Bone marrow (tissue), 2 donors: ENCODE data around the gene ZFAND6.
A peak's percentile ranks its signal among the peaks of the same experiment; 100 is the strongest.

Experiments used
- DNase-seq, 2 donors: peaks; one replicate each; lab custom pipeline; 2025; lab: John Stamatoyannopoulos, UW

Gene ZFAND6

DNA sequence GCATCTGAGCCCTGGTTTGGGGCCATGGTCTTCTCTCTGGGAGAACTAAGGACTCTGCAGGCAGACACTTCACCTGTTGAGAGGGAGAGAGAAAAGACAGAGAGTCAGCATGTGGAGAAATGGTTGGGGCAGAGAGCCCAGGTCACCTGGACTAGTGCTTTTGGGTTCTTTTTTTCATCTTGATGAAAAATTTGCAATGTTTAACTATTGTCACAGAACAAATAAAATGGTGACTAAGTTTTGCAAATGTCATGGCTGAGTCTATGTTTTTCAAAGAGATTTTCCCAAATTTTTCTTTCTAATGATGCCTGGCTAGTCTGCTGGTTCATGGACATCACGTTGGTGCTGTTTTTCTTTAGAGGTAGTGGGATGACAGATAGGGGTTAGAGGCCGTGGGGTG is 111.1 kb downstream of the ZFAND6 start:
- no peak for DNase-seq

DNA sequence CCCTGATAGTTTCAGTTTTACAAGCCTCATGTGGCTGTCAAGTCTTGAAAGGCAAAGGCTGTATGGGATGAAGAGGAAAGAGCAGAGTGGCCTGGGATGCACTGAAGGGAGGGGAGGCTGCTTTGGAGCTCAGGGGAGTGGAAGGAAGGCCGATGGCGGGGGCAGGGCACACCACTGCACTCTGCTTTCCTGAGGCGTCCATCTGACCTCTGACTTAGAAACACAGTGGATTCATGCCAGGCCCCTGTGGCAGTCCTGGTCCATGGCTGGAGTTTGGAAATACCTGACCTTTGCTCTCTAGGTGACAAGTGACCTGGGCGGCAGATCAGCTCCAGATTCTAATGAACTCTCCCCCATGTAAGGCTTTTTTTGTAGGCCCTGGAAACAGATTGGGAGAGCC is 112.3 kb downstream of the ZFAND6 start:
- no peak for DNase-seq

DNA sequence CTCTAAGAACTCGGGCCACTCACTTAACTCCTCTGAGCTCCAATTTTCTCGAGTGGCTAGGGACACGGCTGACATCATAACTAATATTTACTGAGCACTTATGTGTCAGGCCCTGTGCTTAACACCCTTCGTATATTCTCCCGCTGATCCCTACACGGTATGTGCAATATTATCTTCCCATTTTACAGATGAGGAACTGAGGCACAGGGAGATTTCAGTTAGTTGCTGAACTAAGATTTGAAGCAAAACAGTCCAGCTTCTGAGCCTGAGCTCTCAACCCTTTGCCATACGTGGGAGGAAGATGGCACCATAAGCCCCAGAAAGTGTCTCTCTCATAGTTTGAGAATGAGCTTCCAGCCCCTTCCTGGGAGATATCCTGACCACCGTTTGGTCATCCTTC is 112.9 kb downstream of the ZFAND6 start:
- no peak for DNase-seq

DNA sequence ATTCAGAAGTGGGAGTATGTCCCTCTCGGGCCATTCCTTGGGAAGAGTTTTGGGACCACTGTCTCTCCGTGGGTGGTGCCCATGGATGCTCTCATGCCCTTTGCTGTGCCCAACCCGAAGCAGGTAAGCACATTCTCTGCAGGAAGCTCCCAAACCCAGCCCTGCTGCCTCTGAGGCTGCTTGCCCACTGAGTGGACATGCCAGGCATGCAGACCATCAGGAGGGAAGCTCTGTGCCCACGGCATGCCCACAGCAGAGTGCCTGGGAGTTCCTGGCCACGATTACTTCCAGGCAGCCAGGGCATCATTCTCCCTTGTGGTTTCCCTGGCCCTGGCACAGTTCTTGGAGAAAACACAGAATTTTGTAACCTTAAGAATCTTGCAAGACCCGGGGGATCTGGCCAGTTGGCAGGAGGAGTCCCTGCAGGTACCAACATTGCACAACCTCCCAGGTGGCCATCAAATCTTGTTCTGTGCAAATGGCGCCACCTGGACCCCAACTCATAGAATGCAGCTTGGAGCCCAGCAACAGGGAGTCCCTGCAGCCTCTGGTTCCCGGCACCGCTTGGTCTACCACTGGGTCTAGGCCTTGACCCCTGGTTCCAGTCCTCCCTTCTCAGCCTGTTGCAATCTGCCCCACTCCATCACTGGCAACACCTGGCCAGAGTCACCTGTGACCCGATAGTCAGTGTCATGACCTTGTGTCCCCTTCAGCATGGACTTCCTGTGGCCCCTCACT is 113.7 kb downstream of the ZFAND6 start:
- peak; percentile 20 to 23 for DNase-seq

DNA sequence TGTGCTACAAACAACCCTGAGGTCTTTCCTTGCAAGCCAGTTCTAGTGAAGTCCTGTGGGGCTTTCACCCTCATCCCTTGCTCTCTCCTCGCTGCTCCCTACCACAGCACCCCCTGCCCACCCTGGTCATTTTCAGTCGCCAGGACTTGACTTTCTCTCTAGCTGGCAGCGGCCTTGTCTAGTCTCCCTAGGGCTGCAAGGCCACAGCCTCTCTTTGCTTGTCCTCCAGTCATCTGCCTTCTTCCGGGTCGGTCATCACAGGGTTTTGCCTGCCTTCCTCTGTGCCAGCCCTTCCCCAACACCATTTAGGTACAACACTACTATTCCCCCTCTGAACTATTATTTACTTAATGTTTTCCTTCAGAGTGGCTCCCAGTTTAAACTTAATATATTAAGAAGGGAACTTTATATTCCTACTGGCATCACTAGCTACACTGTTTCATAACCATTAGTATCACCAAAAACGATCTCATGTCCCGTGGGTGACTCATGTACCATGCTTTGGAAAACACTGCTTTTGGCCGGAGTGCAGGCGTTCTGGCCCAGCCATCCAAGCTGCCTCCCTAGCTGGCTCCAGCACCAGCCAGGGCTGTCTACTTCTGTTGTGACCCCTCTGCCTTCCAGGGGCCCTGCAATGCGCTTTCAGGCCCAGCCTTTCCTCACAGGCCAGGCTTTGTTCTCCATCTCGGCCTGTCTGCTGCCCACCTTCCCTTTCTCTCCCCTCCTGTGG is 114.7 kb downstream of the ZFAND6 start:
- DNase-seq = no peak

DNA sequence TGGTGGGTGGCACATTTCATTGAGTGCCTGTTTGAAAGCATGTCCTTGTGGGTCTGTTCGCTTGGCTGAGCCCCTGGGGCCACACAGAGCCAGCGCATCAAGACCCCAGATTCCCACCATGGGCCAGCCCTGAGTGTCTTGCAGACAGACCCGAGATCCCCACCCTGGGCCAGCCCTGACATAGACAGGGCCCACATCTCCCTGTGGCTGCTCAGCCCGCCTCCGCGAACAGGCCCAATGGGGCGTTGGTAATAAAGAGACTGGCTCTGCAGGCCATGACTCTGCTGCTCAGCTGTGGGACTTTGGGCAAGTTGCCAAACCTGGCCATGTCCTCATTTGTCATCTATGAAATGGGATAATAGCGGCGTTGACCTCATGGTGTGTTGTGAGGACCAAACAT is 116.0 kb downstream of the ZFAND6 start:
- no peak for DNase-seq

DNA sequence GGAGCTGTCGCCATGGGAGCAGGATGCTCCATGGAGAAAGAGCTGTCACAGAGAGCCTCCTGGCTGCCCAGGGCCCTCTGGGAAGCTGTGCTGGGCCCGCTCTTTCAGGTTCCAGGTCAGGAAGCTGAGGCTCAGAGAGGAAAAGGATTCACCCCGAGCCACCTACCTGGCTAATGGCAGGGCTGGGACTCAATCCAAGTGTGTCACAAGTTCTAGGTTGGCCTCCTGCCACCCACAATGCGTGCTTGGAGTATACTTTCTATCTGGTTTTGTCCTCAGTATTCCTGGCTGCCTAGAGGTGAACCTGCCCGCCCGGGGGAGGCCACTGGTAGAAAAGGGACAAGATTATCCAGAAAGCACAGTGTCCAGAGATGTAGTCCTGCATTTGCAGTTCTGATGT is 117.0 kb downstream of the ZFAND6 start:
- no peak for DNase-seq

DNA sequence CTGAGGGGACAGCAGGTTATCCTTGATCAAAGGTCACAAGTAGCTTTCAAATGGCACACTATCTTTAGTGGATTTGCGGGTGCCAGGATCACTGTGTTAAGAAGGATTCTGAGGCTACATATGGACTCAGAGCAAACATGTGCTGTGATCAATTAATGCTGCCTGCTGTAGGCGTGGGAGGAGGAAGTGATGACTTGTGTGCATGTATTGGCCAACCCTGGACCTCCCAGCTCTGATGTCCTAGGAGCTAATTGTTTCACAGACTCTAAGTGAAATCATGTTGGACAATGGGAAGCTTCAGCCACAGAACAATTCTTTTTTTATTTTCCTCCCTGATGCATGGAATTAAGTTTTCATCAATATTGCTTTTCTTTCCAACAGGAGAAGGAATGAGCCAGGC is 117.7 kb downstream of the ZFAND6 start:
- DNase-seq = no peak

DNA sequence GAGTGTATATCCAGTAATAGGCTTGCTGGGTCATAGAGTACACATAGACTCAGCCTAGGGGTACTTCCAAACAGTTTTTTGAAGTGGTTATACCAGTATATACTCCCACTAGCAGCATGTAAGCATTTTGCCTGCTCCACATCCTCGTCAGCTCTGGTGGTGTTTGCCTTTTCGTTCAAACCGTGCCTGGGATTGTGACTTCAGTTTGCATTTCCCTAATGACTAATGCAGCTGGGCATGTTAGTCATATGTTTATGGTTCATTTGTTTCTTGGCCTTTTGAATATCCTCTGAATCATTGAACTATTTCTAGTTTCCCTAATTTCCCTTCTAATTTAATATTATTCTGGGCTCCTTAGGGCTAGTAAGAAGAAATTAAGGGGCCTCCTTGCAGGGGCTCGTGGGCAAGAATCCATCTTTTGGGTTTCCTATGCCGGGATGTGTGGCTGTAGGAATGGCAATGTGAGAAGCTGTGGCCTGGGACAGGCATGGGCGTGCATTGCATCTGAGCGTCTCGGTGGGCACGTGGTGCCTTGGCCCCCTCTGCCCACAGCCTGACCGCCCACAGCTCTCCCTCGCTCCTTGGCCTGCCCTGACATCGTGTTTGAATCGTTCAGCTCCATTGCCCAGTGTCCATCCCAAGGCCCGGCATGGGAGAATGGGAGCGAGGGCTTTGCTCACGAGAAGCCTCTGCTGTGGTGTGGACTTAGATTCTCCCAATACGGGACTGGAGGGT is 119.7 kb downstream of the ZFAND6 start:
- DNase-seq = no peak

DNA sequence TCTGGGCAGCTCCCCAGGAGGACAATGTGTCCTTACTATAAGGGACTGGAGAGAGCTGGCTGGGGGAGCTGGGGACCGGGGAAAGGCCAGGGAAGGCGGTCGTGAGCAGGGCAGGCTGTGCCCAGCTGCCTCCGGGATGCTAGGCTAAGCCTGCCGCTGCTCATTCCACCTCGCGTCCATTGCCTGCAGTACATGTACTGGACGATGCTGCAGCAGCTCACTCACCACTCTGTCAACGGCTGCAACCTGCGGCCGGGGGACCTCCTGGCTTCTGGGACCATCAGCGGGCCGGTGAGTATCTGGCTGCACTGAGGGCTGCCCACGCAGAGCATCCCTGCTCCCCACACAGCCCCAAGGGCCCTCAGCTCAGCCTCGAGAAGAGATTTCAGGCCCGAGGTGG is 120.5 kb downstream of the ZFAND6 start:
- DNase-seq = no peak

DNA sequence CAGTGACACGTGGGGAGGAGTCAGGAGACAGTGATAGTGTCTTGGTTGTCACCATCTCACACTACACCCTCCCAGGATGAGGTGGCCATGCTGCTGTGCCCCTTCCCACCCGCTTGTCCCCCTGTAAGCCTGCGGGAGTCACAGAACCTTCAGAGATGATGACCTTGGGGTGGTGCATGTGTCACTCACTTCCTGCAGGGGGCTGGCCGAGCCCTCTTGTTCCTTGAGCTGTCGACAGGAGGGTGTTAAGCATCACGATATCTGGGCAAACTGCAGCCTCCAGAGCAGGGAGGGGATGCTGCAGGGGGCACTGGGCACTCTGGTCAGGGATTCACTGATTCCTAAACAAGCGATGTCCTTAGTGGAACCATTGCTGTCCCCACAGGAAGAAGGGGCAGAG is 121.0 kb downstream of the ZFAND6 start:
- DNase-seq = no peak

DNA sequence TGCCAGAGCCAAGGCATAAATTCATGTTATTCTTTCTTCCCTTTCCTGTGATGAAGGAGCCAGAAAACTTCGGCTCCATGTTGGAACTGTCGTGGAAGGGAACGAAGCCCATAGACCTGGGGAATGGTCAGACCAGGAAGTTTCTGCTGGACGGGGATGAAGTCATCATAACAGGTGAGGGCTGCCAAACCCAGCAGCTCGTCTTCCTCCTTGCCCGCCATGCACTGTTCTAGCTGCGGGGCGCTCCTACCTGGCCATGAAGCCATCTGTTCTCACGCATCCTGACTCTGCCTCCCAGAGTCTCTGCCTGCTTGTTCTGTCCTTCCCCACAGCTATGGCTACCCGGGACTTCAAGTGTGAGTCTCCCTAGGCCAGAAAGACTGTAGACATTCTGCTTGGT is 121.5 kb downstream of the ZFAND6 start:
- no peak for DNase-seq

DNA sequence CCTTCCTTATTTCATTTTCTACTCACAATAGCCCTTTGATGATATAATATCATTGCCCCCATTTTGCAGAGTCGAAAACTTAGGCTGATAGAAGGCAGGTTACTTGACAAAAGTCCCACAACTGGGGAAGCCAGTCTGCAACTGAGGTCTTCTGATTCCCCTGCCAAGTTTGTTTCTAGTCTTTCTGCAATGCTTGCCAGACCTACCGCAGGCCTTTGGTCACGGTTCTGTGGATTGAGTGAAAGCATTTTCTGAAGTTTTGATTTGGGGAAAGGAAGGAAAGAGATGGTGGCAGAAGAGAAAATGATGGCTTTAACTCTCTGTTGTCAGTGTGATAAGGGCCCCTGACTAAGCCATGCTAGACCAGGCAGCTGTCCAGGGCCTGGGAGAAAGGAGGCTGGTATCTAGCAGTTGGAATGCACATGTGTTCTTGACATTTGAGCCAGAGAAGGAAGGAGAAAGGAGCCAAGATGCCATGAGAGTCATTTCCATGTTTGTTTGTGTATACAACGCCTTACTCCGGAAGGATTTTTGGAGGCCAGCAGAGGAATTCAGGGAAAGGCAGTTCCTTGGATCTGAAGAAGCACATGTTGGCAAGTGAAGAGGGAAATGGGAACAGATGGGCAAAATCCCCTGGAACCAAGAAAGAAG is 123.3 kb downstream of the ZFAND6 start:
- no peak for DNase-seq

DNA sequence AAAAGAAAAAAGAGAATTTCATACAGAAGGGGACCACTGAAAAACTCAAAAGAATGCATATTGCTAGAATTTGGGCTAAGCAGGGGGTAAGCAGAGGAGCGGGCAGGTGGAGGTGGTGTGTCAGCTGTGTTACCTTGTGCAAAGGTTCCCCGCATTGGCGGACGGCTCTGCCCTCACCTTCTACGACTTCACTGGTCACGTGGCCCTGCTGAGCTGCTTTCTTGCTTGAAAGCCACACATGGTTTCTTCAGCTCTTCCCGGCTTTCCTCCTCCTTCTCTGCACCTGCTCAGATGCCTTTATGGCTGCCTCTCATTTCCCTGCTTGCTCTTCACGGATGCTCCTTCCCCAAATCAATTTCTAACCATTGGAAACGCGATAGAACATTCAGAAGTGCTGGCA is 123.8 kb downstream of the ZFAND6 start:
- DNase-seq = no peak

DNA sequence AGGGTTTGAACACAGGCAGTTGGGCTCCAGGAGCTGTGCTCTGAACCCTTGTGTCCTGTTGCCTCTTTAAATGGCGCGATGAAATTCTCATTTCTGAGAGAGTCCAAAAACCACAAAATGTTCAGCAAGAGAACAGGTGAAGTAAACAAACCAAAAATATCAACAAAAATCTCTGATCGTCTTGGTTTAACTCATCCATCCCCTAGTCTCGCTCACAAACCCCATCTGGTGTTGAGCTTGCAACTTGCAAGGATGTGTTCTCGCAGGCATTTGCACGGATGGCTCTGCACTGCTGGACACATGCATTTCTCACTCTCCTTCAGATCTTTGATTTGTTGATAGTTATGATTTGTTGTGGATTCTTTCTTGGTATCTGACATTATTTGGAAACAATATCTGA is 124.4 kb downstream of the ZFAND6 start:
- no peak for DNase-seq

DNA sequence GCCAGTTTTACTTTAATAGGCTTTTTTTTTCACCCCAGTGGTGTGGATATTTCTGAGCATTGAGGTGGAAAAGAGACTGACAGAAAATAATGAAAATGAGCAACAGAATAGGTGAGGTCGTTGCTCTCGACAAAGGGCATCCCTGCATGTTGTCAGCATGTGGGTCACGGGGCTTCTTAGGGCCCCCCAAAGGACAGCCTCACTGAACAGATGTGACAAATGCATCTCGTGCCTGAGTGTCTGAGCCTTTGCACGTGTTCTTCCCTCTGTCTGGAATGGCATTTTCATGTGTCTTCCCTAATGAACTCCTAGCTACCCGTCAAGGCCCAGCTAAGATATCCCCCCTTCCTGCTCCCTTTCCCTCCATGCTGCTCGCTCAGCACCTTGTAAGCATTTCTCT is 125.1 kb downstream of the ZFAND6 start:
- DNase-seq = no peak

DNA sequence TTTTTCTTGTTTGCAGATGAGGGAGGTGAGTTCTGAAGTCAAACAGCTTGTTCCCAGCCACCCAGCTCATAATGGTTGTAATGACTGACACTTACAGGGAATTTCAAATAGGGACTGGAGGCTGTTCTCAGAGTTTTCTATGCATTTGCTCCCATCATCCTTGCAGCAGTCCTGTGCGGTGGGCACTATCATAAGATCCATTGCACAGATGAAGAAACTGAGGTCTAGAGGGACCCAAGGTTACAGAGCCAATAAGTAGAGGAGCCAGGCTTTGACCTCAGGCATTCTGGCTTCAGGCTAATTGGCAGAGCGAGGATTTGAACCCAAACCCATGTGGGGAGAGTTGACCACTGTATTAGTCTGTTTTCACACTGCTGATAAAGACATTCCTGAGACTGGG is 125.7 kb downstream of the ZFAND6 start:
- no peak for DNase-seq

DNA sequence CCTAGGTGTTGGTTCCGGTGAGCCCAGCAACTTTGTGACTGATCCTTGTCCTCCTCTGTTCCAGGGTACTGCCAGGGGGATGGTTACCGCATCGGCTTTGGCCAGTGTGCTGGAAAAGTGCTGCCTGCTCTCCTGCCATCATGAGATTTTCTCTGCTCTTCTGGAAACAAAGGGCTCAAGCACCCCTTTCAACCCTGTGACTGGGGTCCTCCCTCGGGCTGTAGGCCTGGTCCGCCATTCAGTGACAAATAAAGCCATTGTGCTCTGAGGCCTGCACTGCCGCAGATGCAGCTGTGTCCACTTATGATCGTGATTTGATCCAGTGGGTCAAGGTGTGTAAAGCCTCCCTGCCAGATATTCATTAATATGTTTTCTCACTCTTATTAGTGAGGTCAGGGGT is 126.6 kb downstream of the ZFAND6 start:
- DNase-seq = no peak

DNA sequence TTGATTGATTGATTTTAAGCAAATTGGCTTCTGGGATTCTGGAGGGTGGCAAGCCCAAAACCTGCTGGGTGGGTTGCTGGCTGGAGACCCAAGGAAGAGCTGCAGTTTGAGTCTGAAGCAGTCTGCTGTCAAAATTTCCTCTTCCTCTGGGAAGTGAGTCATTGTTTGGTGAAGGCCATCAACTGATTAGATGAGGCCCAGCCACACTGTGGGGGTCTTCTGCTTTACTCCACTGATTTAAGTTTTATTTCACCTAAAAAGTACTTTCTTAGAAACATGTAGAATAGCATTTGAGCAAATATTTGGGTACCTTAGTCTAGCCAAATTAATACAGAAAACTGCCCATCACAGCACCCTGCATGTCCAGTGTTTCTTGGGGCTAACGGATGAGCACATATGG is 127.1 kb downstream of the ZFAND6 start:
- DNase-seq = no peak
